ENCODE measurements around the gene GLO1.

GRCh38 chr6:38722727-38723334, 19.9 kb upstream of the GLO1 start:
- TF ChIP-seq, protein P1, sequence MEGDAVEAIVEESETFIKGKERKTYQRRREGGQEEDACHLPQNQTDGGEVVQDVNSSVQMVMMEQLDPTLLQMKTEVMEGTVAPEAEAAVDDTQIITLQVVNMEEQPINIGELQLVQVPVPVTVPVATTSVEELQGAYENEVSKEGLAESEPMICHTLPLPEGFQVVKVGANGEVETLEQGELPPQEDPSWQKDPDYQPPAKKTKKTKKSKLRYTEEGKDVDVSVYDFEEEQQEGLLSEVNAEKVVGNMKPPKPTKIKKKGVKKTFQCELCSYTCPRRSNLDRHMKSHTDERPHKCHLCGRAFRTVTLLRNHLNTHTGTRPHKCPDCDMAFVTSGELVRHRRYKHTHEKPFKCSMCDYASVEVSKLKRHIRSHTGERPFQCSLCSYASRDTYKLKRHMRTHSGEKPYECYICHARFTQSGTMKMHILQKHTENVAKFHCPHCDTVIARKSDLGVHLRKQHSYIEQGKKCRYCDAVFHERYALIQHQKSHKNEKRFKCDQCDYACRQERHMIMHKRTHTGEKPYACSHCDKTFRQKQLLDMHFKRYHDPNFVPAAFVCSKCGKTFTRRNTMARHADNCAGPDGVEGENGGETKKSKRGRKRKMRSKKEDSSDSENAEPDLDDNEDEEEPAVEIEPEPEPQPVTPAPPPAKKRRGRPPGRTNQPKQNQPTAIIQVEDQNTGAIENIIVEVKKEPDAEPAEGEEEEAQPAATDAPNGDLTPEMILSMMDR (IDR thresholded peaks at IDR 0.05), result no peak
- no peak for TF ChIP-seq POLR2AphosphoS5 (IDR thresholded peaks at IDR 0.05; ENCODE audit: low read depth, low read length)
- no peak for TF ChIP-seq REST (IDR thresholded peaks at IDR 0.05; ENCODE audit: insufficient read depth in 1 of 2, low read depth in 2 of 2, low read length in 1 of 2)
- no peak for TF ChIP-seq TCF7L2 (IDR thresholded peaks at IDR 0.05; ENCODE audit: low read depth, low read length)
- TF ChIP-seq SIN3A (IDR thresholded peaks at IDR 0.05; ENCODE audit: borderline replicate concordance, insufficient read depth, low read depth, low read length), result no peak

Measured in Panc1 (cell line).